GM12878 (cell line): ENCODE data around the gene MEGF6. TPM values are rescaled to one million over a fixed set of nuclear protein-coding genes. Genes with fewer than 3 reads are reported as not detected.

ENCODE experiments used
- ATAC-seq: fragments of 200-7000 bp; cut with Tn5 transposase; 3 replicates; pipeline ENCODE4 v1.9.1; 2020; ENCODE audit warnings: mild to moderate bottlenecking, moderate library complexity
- BruUV-seq: library from RNA; stranded (reverse); fragments of 400-500 nt; replicated peaks from 2 replicates; lab custom pipeline; 2021; lab: Mats Ljungman, UMichigan
- CTCF ChIA-PET: fragments of 300-600 bp; sonication (Branson Sonifier 250); formaldehyde crosslinking; extraction: SDS; loops from one replicate; lab custom pipeline; 2021; ENCODE audit warnings: inconsistent platforms; lab: Yijun Ruan, JAX
- POLR2A ChIA-PET: fragments of 350-600 bp; formaldehyde crosslinking; extraction: SDS; loops from one replicate; lab custom pipeline; 2021; ENCODE audit warnings: inconsistent platforms; lab: Charles Lee
- RAD21 ChIA-PET: fragments of 300-600 bp; sonication (Branson Sonifier 250); formaldehyde crosslinking; loops from one replicate; lab custom pipeline; 2023; ENCODE audit warnings: antibody characterized with exemption; ENCODE audit not compliant: unreplicated experiment; lab: Charles Lee
- SMC1A ChIA-PET: fragments of 300-600 bp; sonication (Branson Sonifier 250); formaldehyde crosslinking; loops from one replicate; lab custom pipeline; 2023; ENCODE audit not compliant: unreplicated experiment, uncharacterized antibody; lab: Charles Lee
- DNase-seq: peaks from one replicate; pipeline ENCODE4 v3.0.0-alpha.2; 2011; ENCODE audit warnings: low read depth, low spot score
- FAIRE-seq: peaks from 3 replicates; lab custom pipeline; 2011; peaks lifted over from hg19 to GRCh38; lab: Jason Lieb, UNC
- H2AFZ ChIP-seq: 2 replicates; pipeline ENCODE4 v1.6.0; 2011; ENCODE audit warnings: low read depth, low read length, control low read depth; ENCODE audit not compliant: control insufficient read depth
- H3K27ac ChIP-seq: 2 replicates; pipeline ENCODE4 v1.5.1; 2011; ENCODE audit warnings: control low read depth; ENCODE audit not compliant: control insufficient read depth, insufficient read depth
- H3K27me3 ChIP-seq, 2 experiments: replicated peaks in 1 of 2; 2 replicates each; pipeline versions ENCODE4 v1.6.0 to v1.6.1; 2011; ENCODE audit warnings: low read length in 1 of 2; ENCODE audit not compliant: control insufficient read depth in 2 of 2, insufficient read depth in 2 of 2
- H3K36me3 ChIP-seq, 2 experiments: 2 replicates each; pipeline ENCODE4 v1.5.1; 2011; ENCODE audit warnings: low read length in 1 of 2; ENCODE audit not compliant: control insufficient read depth in 2 of 2, insufficient read depth in 2 of 2
- H3K4me1 ChIP-seq: 2 replicates; pipeline ENCODE4 v1.6.1; 2011; ENCODE audit warnings: mild to moderate bottlenecking, low read length, moderate library complexity, mixed read lengths; ENCODE audit not compliant: control insufficient read depth, insufficient read depth
- H3K4me2 ChIP-seq: 2 replicates; pipeline ENCODE4 v1.6.0; 2011; ENCODE audit warnings: control low read depth; ENCODE audit not compliant: control insufficient read depth, insufficient read depth
- H3K4me3 ChIP-seq: fragments of 200-600 bp; sonication (generic); 2 replicates; pipeline ENCODE4 v1.5.1; 2016
- H3K79me2 ChIP-seq: 2 replicates; pipeline ENCODE4 v1.6.0; 2011; ENCODE audit warnings: low read length; ENCODE audit not compliant: control insufficient read depth, insufficient read depth
- H3K9ac ChIP-seq: 2 replicates; pipeline ENCODE4 v1.8.0; 2011; ENCODE audit warnings: low read length, control low read depth, mixed read lengths; ENCODE audit not compliant: control insufficient read depth, insufficient read depth
- H3K9me3 ChIP-seq: replicated peaks from 3 replicates; pipeline ENCODE4 v1.5.1; 2011; ENCODE audit warnings: mild to moderate bottlenecking, low read length; ENCODE audit not compliant: control insufficient read depth, insufficient read depth
- H4K20me1 ChIP-seq: 2 replicates; pipeline ENCODE4 v1.6.0; 2011; ENCODE audit not compliant: control insufficient read depth, insufficient read depth
- ATF7 ChIP-seq: fragments of 450-650 bp; IDR thresholded peaks from 2 replicates; pipeline ENCODE4 v1.6.1; 2016; ENCODE audit warnings: low read depth, mild to moderate bottlenecking
- BMI1 ChIP-seq: fragments of 450-650 bp; IDR thresholded peaks from 2 replicates; pipeline ENCODE4 v1.6.1; 2016; ENCODE audit warnings: mild to moderate bottlenecking, moderate library complexity, borderline replicate concordance
- KDM1A ChIP-seq: fragments of 200-600 bp; sonication (generic); IDR thresholded peaks from 2 replicates; pipeline ENCODE4 v1.6.1; 2016; ENCODE audit warnings: borderline replicate concordance
- MEF2A ChIP-seq: IDR thresholded peaks from 2 replicates; pipeline ENCODE4 v1.6.1; 2011; ENCODE audit warnings: low read depth, mild to moderate bottlenecking, low read length, moderate library complexity; ENCODE audit not compliant: insufficient read depth
- NRF1 ChIP-seq: conservative IDR thresholded peaks from 2 replicates; pipeline ENCODE4 v1.6.1; 2011; ENCODE audit warnings: mild to moderate bottlenecking, low read depth, low read length, improper control_type of control experiment
- PAX5 ChIP-seq: IDR thresholded peaks from 2 replicates; pipeline ENCODE4 v1.6.1; 2011; ENCODE audit warnings: low read depth, low read length, borderline replicate concordance
- POLR2A ChIP-seq: IDR thresholded peaks from 2 replicates; pipeline ENCODE4 v1.6.1; 2011; ENCODE audit warnings: low read depth, mild to moderate bottlenecking, low read length
- RBBP5 ChIP-seq: fragments of 200-600 bp; sonication (generic); conservative IDR thresholded peaks from 2 replicates; pipeline ENCODE4 v1.6.1; 2016
- RUNX3 ChIP-seq: IDR thresholded peaks from 2 replicates; pipeline ENCODE4 v1.6.1; 2012; ENCODE audit warnings: low read length, inconsistent platforms
- ZZZ3 ChIP-seq: IDR thresholded peaks from 2 replicates; pipeline ENCODE4 v1.6.1; 2011; ENCODE audit warnings: low read depth; ENCODE audit not compliant: control insufficient read depth, insufficient read length
- WGBS: methylation state at CpG from one replicate; pipeline ENCODE4 v1.1.6; 2016; ENCODE audit warnings: low lambda C conversion rate; ENCODE audit not compliant: insufficient replicate concordance, insufficient coverage; ENCODE audit errors: missing lambda C conversion rate; 5-methylcytosine and 5-hydroxymethylcytosine counted together
- in situ Hi-C: fragments of 300-500 bp; cut with MboI; formaldehyde crosslinking; loops from 9 replicates; pipeline ENCODE4 v1.14.3; 2018; ENCODE audit warnings: mixed read lengths
- intact Hi-C: fragments of 100-400 bp; cut with micrococcal nuclease; formaldehyde crosslinking; loops from one replicate; pipeline ENCODE4 v1.14.2; 2022; ENCODE audit not compliant: unreplicated experiment
- polyA plus RNA-seq, 11 experiments: library from polyadenylated mRNA; depleted of rRNA in 4 of 11; unstranded in 6 of 11; stranded (reverse) in 5 of 11; fragments of >200 nt; fragmentation: Nextera tagmentation in 4 of 11; fragmentation: Illumina TruSeq in 1 of 11; extraction: Ambion mirVana in 4 of 11; extraction: Trizol in 1 of 11; gene quantifications; 1 replicate in 1 of 11; 2 replicates in 10 of 11; pipeline versions ENCODE4 v1.2.1 to v1.2.3, GENCODE V29; 2011 to 2016; ENCODE audit warnings: inconsistent platforms in 2 of 11, missing spikeins in 2 of 11, low read depth in 1 of 11
- total RNA-seq, 4 experiments: library from RNA; depleted of rRNA in 3 of 4; stranded (reverse); fragments of >200 nt in 3 of 4; fragmentation: Illumina TruSeq in 1 of 4; extraction: Trizol in 1 of 4; gene quantifications; 2 replicates each; pipeline versions ENCODE4 v1.2.1 to v1.2.3, GENCODE V29; 2013 to 2021

MEGF6 gene
- total and polyA plus RNA-seq, 10 of the 15 experiments (the other 5 are each of a cell fraction or from before 2014, with no cell fraction given) = 0.03 to 0.41 TPM; not detected in 8

GRCh38 chr1:3461238-3461933 lies 149.9 kb downstream of the MEGF6 start:
- in situ Hi-C loops = no loop called here
- no peak for TF ChIP-seq PAX5
- no peak for TF ChIP-seq NRF1
- no peak for TF ChIP-seq KDM1A
- TF ChIP-seq ATF7 = no peak
- TF ChIP-seq ZZZ3 = no peak
- TF ChIP-seq, all 136 proteins: peak for 0
- CTCF ChIA-PET = interaction anchor here (1.1 kb wide), 1 partner anchor 8 kb away, joined by 3 read pairs; no protein-coding TSS in a partner anchor
- intact Hi-C loops = no loop called here
- no peaks in the 10 kb centered on the region for H4K20me1 ChIP-seq
- no peak overlapping the region for H3K27ac ChIP-seq
- H3K9ac ChIP-seq = no peak overlapping the region
- no TSS peak for BruUV-seq
- ATAC-seq (no peak), DNase-seq (no peak), FAIRE-seq (no peak)
- 37% methylated on average over 27 of the region's 30 CpGs for WGBS
- POLR2A ChIA-PET = no interaction called here
- no peak overlapping the region for H3K4me3 ChIP-seq
- no peak overlapping the region for H3K4me2 ChIP-seq
- SMC1A ChIA-PET = no interaction called here
- H3K4me1 ChIP-seq = no peaks in the 10 kb centered on the region
- no peaks in the 10 kb centered on the region for H3K36me3 ChIP-seq
- no peak overlapping the region for H2AFZ ChIP-seq
- H3K9me3 ChIP-seq = no peaks in the 10 kb centered on the region
- H3K79me2 ChIP-seq = no peaks in the 10 kb centered on the region
- no peaks in the 10 kb centered on the region; a peak in 1 of 4 replicates for H3K27me3 ChIP-seq
- RAD21 ChIA-PET = interaction anchor here (0.6 kb wide), 1 partner anchor 242 kb away, joined by 3 read pairs; no protein-coding TSS in a partner anchor

GRCh38 chr1:3460672-3461131 lies 150.6 kb downstream of the MEGF6 start:
- ChIA-PET SMC1A (no interaction called here), RAD21 (no interaction called here), POLR2A (no interaction called here), CTCF (interaction anchor here (1.1 kb wide), 1 partner anchor 8 kb away, joined by 3 read pairs; no protein-coding TSS in a partner anchor)
- no peak for DNase-seq
- Histone ChIP-seq H3K4me3 (no peak overlapping the region), H3K27ac (no peak overlapping the region), H3K9me3 (no peaks in the 10 kb centered on the region), H3K27me3 (no peaks in the 10 kb centered on the region; a peak in 1 of 4 replicates), H3K9ac (no peak overlapping the region), H2AFZ (no peak overlapping the region), H3K4me2 (no peak overlapping the region), H3K79me2 (no peaks in the 10 kb centered on the region), H4K20me1 (no peaks in the 10 kb centered on the region), H3K36me3 (no peaks in the 10 kb centered on the region), H3K4me1 (no peaks in the 10 kb centered on the region)
- no peak for FAIRE-seq
- ATAC-seq = no peak
- intact Hi-C loops (no loop called here), in situ Hi-C loops (no loop called here)
- WGBS = 34% methylated on average over 14 of the region's 14 CpGs
- no peak for TF ChIP-seq BMI1
- TF ChIP-seq RBBP5 = no peak
- no peak for TF ChIP-seq POLR2A
- TF ChIP-seq RUNX3 = no peak
- TF ChIP-seq MEF2A = no peak
- BruUV-seq = no TSS peak
